Psoas muscle (tissue), 8 donors: Measurements from ENCODE around the gene GBP2. TPM values are rescaled to one million over a fixed set of nuclear protein-coding genes. Genes with fewer than 3 reads are reported as not detected.
A peak's percentile ranks its signal among the peaks of the same experiment; 100 is the strongest.

Source experiments
- ATAC-seq, 4 donors: fragments of 200-7000 bp; cut with Tn5 transposase; one replicate each; pipeline ENCODE4 v1.9.1; 2020; ENCODE audit warnings: moderate library complexity in 3 of 4, mild to moderate bottlenecking in 2 of 4
- DNase-seq, 2 donors: peaks; one replicate each; pipeline ENCODE4 v3.0.0-alpha.2; 2020
- H3K27ac ChIP-seq: fragments of 200-600 bp; one replicate; pipeline ENCODE4 v1.8.0; 2022
- H3K27me3 ChIP-seq, 3 donors: fragments of 200-600 bp in 1 of 3; one replicate each; pipeline versions ENCODE4 v1.6.1 to v1.8.0; 2013 to 2022; ENCODE audit warnings: low read length in 2 of 3, mild to moderate bottlenecking in 2 of 3, moderate library complexity in 1 of 3; ENCODE audit not compliant: insufficient read depth in 3 of 3
- H3K36me3 ChIP-seq, 2 donors: fragments of 200-600 bp in 1 of 2; one replicate each; pipeline versions ENCODE4 v1.6.1 to v1.8.0; 2013 to 2022; ENCODE audit warnings: low read depth in 1 of 2, mild to moderate bottlenecking in 1 of 2, moderate library complexity in 1 of 2; ENCODE audit not compliant: insufficient read depth in 1 of 2
- H3K4me1 ChIP-seq: fragments of 200-600 bp; one replicate; pipeline ENCODE4 v1.8.0; 2022
- H3K4me3 ChIP-seq: fragments of 200-600 bp; one replicate; pipeline ENCODE4 v1.8.0; 2022; ENCODE audit warnings: mild to moderate bottlenecking
- H3K9me3 ChIP-seq: fragments of 200-600 bp; one replicate; pipeline ENCODE4 v1.8.0; 2022
- WGBS, 3 donors: extraction: QIAGEN DNeasy Blood & Tissue Kit; methylation state at CpG; one replicate each; pipeline versions ENCODE4 v1.1.6 to v1.1.7; 2013; 5-methylcytosine and 5-hydroxymethylcytosine counted together
- intact Hi-C, 2 donors: fragments of 100-400 bp; cut with DNase I; formaldehyde crosslinking; loops; one replicate each; pipeline versions ENCODE4 v1.11.0 to v1.14.2; 2022
- long read RNA-seq, 2 donors: library from polyadenylated mRNA; unstranded; transcript quantifications; one replicate each; pipeline ENCODE4 v2.0.0, GENCODE V29; 2021
- polyA plus RNA-seq, 3 donors: library from polyadenylated mRNA; stranded (reverse); fragments of 200-250 nt; gene quantifications; one replicate each; pipeline ENCODE4 v1.2.3, GENCODE V29; 2013
- total RNA-seq, 4 donors: library from RNA; stranded (reverse); fragmentation: NEBNext Ultra II Directional in 2 of 4; extraction: Animal tissue kit (Norgen Biotek cat#: 25700) in 2 of 4; gene quantifications; one replicate each; pipeline versions ENCODE4 v1.2.1 to v1.2.4, GENCODE V29; 2021 to 2023
- TF ChIP-seq, protein P1 (sequence below): fragments of 200-600 bp; IDR thresholded peaks from one replicate; pipeline ENCODE4 v1.8.0; 2022; ENCODE audit warnings: antibody characterized with exemption
- donor health status: healthy with polysubstance abuse.
- donor health status: DM: no; HTN: no; CAD: no; lungs with moderate emphysema.
- donor health status: Bipolar disorder and iron deficiency.
- donor health status: healthy.
- donor health status: DM: yes; HTN: yes; CAD: no.
- donor health status: DM: no; HTN: no; CAD: no.
- donor health status: DM: no; HTN: no; CAD: no.
- donor health status: DM: yes; HTN: yes; CAD: no.

Gene GBP2, protein sequence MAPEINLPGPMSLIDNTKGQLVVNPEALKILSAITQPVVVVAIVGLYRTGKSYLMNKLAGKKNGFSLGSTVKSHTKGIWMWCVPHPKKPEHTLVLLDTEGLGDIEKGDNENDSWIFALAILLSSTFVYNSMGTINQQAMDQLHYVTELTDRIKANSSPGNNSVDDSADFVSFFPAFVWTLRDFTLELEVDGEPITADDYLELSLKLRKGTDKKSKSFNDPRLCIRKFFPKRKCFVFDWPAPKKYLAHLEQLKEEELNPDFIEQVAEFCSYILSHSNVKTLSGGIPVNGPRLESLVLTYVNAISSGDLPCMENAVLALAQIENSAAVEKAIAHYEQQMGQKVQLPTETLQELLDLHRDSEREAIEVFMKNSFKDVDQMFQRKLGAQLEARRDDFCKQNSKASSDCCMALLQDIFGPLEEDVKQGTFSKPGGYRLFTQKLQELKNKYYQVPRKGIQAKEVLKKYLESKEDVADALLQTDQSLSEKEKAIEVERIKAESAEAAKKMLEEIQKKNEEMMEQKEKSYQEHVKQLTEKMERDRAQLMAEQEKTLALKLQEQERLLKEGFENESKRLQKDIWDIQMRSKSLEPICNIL
- total RNA-seq (10 to 100 TPM; 11.3 to 33.8 (median 26.3) TPM), polyA plus RNA-seq (10 to 100 TPM; 12.7 to 36.6 (median 21.2) TPM)
- long read RNA-seq, donor 1, transcript GBP2-201 (11 exons, 2,220 nt) = major isoform, 19 of 21 reads
- long read RNA-seq, donor 1, partial matches to known transcripts = 2 of 21 reads
- long read RNA-seq, donor 1, other reads (novel, unspliced or antisense) = 0 of 21 reads
- long read RNA-seq, donor 2, transcript GBP2-201 (11 exons, 2,220 nt) = major isoform, 17 of 20 reads
- long read RNA-seq, donor 2, partial matches to known transcripts = 2 of 20 reads
- long read RNA-seq, donor 2, other reads (novel, unspliced or antisense) = 1 of 20 reads

DNA sequence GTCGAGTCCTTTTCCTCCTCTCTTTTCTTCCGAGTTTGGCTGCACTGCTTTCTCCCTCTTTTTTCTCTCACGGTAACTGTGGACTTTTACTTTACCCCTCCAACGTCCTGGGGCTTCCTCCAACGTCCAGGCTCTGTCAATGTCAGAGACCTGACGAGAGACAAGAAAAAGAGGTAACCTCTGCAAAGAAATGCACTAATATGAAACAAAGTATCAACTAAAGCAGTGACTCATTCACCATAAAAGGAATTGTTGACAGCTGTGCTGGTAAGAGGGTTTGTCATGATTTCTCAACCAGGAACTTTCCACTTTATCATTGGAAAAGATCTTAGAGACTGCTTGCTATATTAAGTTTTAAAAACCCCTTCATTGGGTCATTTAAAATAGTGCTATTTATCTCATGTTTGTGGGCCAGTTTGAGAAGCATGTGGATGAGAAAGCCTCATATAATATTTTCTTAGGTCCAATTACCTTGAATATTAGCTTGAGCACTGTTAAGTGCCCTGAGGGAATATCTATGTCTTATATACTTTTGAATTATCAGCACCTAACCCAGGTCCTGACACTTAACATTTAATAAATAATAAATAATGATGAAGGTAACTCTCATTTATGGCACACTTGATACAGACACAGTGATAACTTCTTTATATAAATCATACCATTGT lies at the start of gene GBP2:
TSS of gene GBP2 (minus strand) at position 202 of the 668 bp plus-strand sequence. CDS start 4,148 bp downstream, outside the sequence.
- H3K4me1 ChIP-seq = peaks cover 8% of the 10 kb centered on the region
- H3K27ac ChIP-seq = peak within 1 kb of the TSS; percentile 78
- WGBS, 3 donors = 3 to 9% (median 4%) methylated on average over 6 of the region's 6 CpGs
- H3K36me3 ChIP-seq = peaks cover 0 to 7% of the 10 kb centered on the region in 2 donors
- no peaks in the 10 kb centered on the region for H3K27me3 ChIP-seq
- no peaks in the 10 kb centered on the region for H3K9me3 ChIP-seq
- peak; percentile 70 to 93 (median 86) for ATAC-seq
- peak within 1 kb of the TSS; percentile 67 for H3K4me3 ChIP-seq
- TF ChIP-seq, protein P1, sequence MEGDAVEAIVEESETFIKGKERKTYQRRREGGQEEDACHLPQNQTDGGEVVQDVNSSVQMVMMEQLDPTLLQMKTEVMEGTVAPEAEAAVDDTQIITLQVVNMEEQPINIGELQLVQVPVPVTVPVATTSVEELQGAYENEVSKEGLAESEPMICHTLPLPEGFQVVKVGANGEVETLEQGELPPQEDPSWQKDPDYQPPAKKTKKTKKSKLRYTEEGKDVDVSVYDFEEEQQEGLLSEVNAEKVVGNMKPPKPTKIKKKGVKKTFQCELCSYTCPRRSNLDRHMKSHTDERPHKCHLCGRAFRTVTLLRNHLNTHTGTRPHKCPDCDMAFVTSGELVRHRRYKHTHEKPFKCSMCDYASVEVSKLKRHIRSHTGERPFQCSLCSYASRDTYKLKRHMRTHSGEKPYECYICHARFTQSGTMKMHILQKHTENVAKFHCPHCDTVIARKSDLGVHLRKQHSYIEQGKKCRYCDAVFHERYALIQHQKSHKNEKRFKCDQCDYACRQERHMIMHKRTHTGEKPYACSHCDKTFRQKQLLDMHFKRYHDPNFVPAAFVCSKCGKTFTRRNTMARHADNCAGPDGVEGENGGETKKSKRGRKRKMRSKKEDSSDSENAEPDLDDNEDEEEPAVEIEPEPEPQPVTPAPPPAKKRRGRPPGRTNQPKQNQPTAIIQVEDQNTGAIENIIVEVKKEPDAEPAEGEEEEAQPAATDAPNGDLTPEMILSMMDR = no peak
- no peak for DNase-seq
- intact Hi-C loops = no loop called here

- TF ChIP-seq, protein P1 = no peak
- no peaks in the 10 kb centered on the region for H3K36me3 ChIP-seq
- intact Hi-C loops = no loop called here
- 78 to 90% (median 84%) methylated on average over 3 of the region's 3 CpGs for WGBS, 3 donors
- ATAC-seq (no peak), DNase-seq (no peak)
- H3K27ac ChIP-seq = no peak overlapping the region
- H3K4me3 ChIP-seq = no peak overlapping the region
- no peaks in the 10 kb centered on the region for H3K4me1 ChIP-seq
- H3K27me3 ChIP-seq = no peaks in the 10 kb centered on the region
- H3K9me3 ChIP-seq = no peaks in the 10 kb centered on the region
Measured at GRCh38 chr1:89174491-89174890, 48.6 kb upstream of the GBP2 start.

GRCh38 chr1:89172468-89173143 lies 46.7 kb upstream of the GBP2 start:
- Histone ChIP-seq H3K4me3 (no peak overlapping the region), H3K27ac (no peak overlapping the region), H3K9me3 (no peaks in the 10 kb centered on the region), H3K4me1 (no peaks in the 10 kb centered on the region), H3K36me3 (no peaks in the 10 kb centered on the region), H3K27me3 (no peaks in the 10 kb centered on the region)
- DNase-seq (no peak), ATAC-seq (no peak)
- intact Hi-C loops = loop anchor here in 1 of 2 donors (1.0 kb wide), 1 partner anchor 24 kb away; no protein-coding TSS in a partner anchor
- WGBS, 3 donors = 88 to 93% (median 92%) methylated on average over 4 of the region's 4 CpGs
- TF ChIP-seq, protein P1 = no peak

- Histone ChIP-seq H3K9me3 (no peaks in the 10 kb centered on the region), H3K27me3 (no peaks in the 10 kb centered on the region), H3K4me1 (no peaks in the 10 kb centered on the region), H3K4me3 (no peak overlapping the region), H3K36me3 (no peaks in the 10 kb centered on the region), H3K27ac (no peak overlapping the region)
- ATAC-seq (no peak), DNase-seq (no peak)
- TF ChIP-seq, protein P1 = no peak
- intact Hi-C loops = no loop called here
Measured at GRCh38 chr1:89171067-89171438, 45.1 kb upstream of the GBP2 start.
